Cardiac muscle cell (in vitro differentiated cells and primary cell): ENCODE measurements around the gene TFCP2L1. TPM values are rescaled to one million over a fixed set of nuclear protein-coding genes. Genes with fewer than 3 reads are reported as not detected.

Experiments
- DNase-seq, 2 donors: peaks; one replicate each; pipeline versions ENCODE4 v3.0.0 to v3.0.0-alpha.2; 2010 to 2017; ENCODE audit warnings: low read depth in 1 of 2, low spot score in 1 of 2
- H3K27ac ChIP-seq: fragments of 200-600 bp; sonication (generic); 2 replicates; pipeline ENCODE4 v1.5.1; 2016
- H3K27me3 ChIP-seq: fragments of 200-600 bp; sonication (generic); 2 replicates; pipeline ENCODE4 v1.6.0; 2016; ENCODE audit warnings: control low read depth
- H3K36me3 ChIP-seq: fragments of 200-600 bp; sonication (generic); 2 replicates; pipeline ENCODE4 v1.5.1; 2016; ENCODE audit warnings: control low read depth
- H3K4me1 ChIP-seq: fragments of 200-600 bp; sonication (generic); 2 replicates; pipeline ENCODE4 v1.8.1; 2017; ENCODE audit warnings: low read depth, mild to moderate bottlenecking, mixed run types
- H3K4me3 ChIP-seq: fragments of 200-600 bp; sonication (generic); 2 replicates; pipeline ENCODE4 v1.5.1; 2016; ENCODE audit warnings: mild to moderate bottlenecking
- H3K9me3 ChIP-seq: fragments of 200-600 bp; sonication (generic); 2 replicates; pipeline ENCODE4 v1.5.1; 2017; ENCODE audit warnings: low read depth, mild to moderate bottlenecking, control low read depth
- CTCF ChIP-seq: IDR thresholded peaks from 2 replicates; pipeline ENCODE4 v1.5.1; 2012; ENCODE audit warnings: low read depth, mild to moderate bottlenecking, low read length
- polyA plus RNA-seq: library from polyadenylated mRNA; unstranded; fragments of >200 nt; fragmentation: Nextera tagmentation; extraction: Ambion mirVana; gene quantifications from 2 replicates; pipeline ENCODE4 v1.2.1, GENCODE V29; 2016
- total RNA-seq: library from RNA; depleted of rRNA; stranded (reverse); fragments of >200 nt; gene quantifications from 2 replicates; pipeline ENCODE4 v1.2.3, GENCODE V29; 2016

The TFCP2L1 gene
- total and polyA plus RNA-seq, 2 experiments from 2014 or later = 0.31 TPM; not detected in 1

- H3K4me3 ChIP-seq = no peak overlapping the region
- H3K9me3 ChIP-seq = no peaks in the 10 kb centered on the region
- DNase-seq = no peak
- no peaks in the 10 kb centered on the region for H3K27me3 ChIP-seq
- no peak for TF ChIP-seq CTCF
- no peaks in the 10 kb centered on the region for H3K36me3 ChIP-seq
- no peak overlapping the region for H3K27ac ChIP-seq
- peaks cover 7% of the 10 kb centered on the region for H3K4me1 ChIP-seq
Measured at GRCh38 chr2:121257480-121257840, 27.5 kb downstream of the TFCP2L1 start.

GRCh38 chr2:121256720-121257479 lies 28.1 kb downstream of the TFCP2L1 start:
- DNase-seq = peak in 1 of 2 donors; percentile 22
- Histone ChIP-seq H3K4me1 (peaks cover 7% of the 10 kb centered on the region), H3K9me3 (no peaks in the 10 kb centered on the region), H3K36me3 (no peaks in the 10 kb centered on the region), H3K27me3 (no peaks in the 10 kb centered on the region), H3K27ac (no peak overlapping the region), H3K4me3 (no peak overlapping the region)
- no peak for TF ChIP-seq CTCF

- Histone ChIP-seq H3K9me3 (no peaks in the 10 kb centered on the region), H3K4me1 (peaks cover 7% of the 10 kb centered on the region), H3K4me3 (no peak overlapping the region), H3K36me3 (no peaks in the 10 kb centered on the region), H3K27me3 (no peaks in the 10 kb centered on the region), H3K27ac (no peak overlapping the region)
- TF ChIP-seq CTCF = no peak
- no peak for DNase-seq
Measured at GRCh38 chr2:121255358-121255757, 29.6 kb downstream of the TFCP2L1 start.

GRCh38 chr2:121254748-121255147 lies 30.3 kb downstream of the TFCP2L1 start:
- no peaks in the 10 kb centered on the region for H3K27me3 ChIP-seq
- H3K27ac ChIP-seq = no peak overlapping the region
- no peak overlapping the region for H3K4me3 ChIP-seq
- H3K36me3 ChIP-seq = no peaks in the 10 kb centered on the region
- TF ChIP-seq CTCF = no peak
- no peak for DNase-seq
- no peaks in the 10 kb centered on the region for H3K9me3 ChIP-seq
- peaks cover 7% of the 10 kb centered on the region for H3K4me1 ChIP-seq

GRCh38 chr2:121253674-121254240 lies 31.2 kb downstream of the TFCP2L1 start:
- no peak for TF ChIP-seq CTCF
- H3K27ac ChIP-seq = no peak overlapping the region
- DNase-seq = no peak
- no peaks in the 10 kb centered on the region for H3K36me3 ChIP-seq
- H3K4me3 ChIP-seq = no peak overlapping the region
- H3K4me1 ChIP-seq = peaks cover 7% of the 10 kb centered on the region
- no peaks in the 10 kb centered on the region for H3K9me3 ChIP-seq
- no peaks in the 10 kb centered on the region for H3K27me3 ChIP-seq
